Lower lobe of right lung (tissue), 2 donors: Measurements from ENCODE around the gene FOXE1. TPM values are rescaled to one million over a fixed set of nuclear protein-coding genes. Genes with fewer than 3 reads are reported as not detected.

Experiments
- ATAC-seq, 2 donors: fragments of 200-7000 bp; cut with Tn5 transposase; one replicate each; pipeline ENCODE4 v1.9.1; 2020 to 2022; ENCODE audit warnings: mild to moderate bottlenecking in 2 of 2, moderate library complexity in 2 of 2
- DNase-seq: peaks from one replicate; pipeline ENCODE4 v3.0.0-alpha.2; 2020
- H3K27ac ChIP-seq: fragments of 200-600 bp; one replicate; pipeline ENCODE4 v1.8.0; 2022
- H3K27me3 ChIP-seq: fragments of 200-600 bp; one replicate; pipeline ENCODE4 v1.8.0; 2022; ENCODE audit warnings: low read depth
- H3K36me3 ChIP-seq: fragments of 200-600 bp; one replicate; pipeline ENCODE4 v1.8.0; 2022; ENCODE audit warnings: mild to moderate bottlenecking
- H3K4me1 ChIP-seq: fragments of 200-600 bp; one replicate; pipeline ENCODE4 v1.8.0; 2022
- H3K4me3 ChIP-seq: fragments of 200-600 bp; one replicate; pipeline ENCODE4 v1.8.0; 2022; ENCODE audit warnings: mild to moderate bottlenecking
- H3K9me3 ChIP-seq: fragments of 200-600 bp; one replicate; pipeline ENCODE4 v1.8.0; 2022
- CTCF ChIP-seq: fragments of 200-600 bp; IDR thresholded peaks from one replicate; pipeline ENCODE4 v1.8.0; 2022; ENCODE audit warnings: antibody characterized with exemption, mild to moderate bottlenecking
- intact Hi-C: fragments of 100-400 bp; cut with DNase I; formaldehyde crosslinking; loops from one replicate; pipeline ENCODE4 v1.11.0; 2022
- total RNA-seq: library from RNA; stranded (reverse); fragmentation: NEBNext Ultra II Directional; extraction: Animal tissue kit (Norgen Biotek cat#: 25700); gene quantifications from one replicate; pipeline ENCODE4 v1.2.1, GENCODE V29; 2021
- donor health status: DM: no; HTN: yes; CAD: no; lungs with severe emphysema.

Gene FOXE1
- total RNA-seq, 1 donor from 2014 or later, result not detected

- no peaks in the 10 kb centered on the region for H3K36me3 ChIP-seq
- peaks cover 36% of the 10 kb centered on the region for H3K27me3 ChIP-seq
- H3K27ac ChIP-seq, result no peak overlapping the region
- peaks cover 11% of the 10 kb centered on the region for H3K9me3 ChIP-seq
- H3K4me1 ChIP-seq, result no peaks in the 10 kb centered on the region
- ATAC-seq (no peak), DNase-seq (no peak)
- intact Hi-C loops, result no loop called here
- H3K4me3 ChIP-seq, result no peak overlapping the region
- no peak for TF ChIP-seq CTCF
These were observed 11.4 kb downstream of the FOXE1 start for GRCh38 chr9:97864396-97864795.

GRCh38 chr9:97866300-97866699 is 13.3 kb downstream of the FOXE1 start:
- no peak for TF ChIP-seq CTCF
- Histone ChIP-seq H3K9me3 (peaks cover 11% of the 10 kb centered on the region), H3K27ac (no peak overlapping the region), H3K27me3 (peaks cover 20% of the 10 kb centered on the region), H3K36me3 (no peaks in the 10 kb centered on the region), H3K4me1 (no peaks in the 10 kb centered on the region), H3K4me3 (no peak overlapping the region)
- intact Hi-C loops, result no loop called here
- ATAC-seq (no peak), DNase-seq (no peak)

GRCh38 chr9:97866848-97867247 is 13.8 kb downstream of the FOXE1 start:
- H3K36me3 ChIP-seq, result no peaks in the 10 kb centered on the region
- intact Hi-C loops, result no loop called here
- ATAC-seq, result no peak

GRCh38 chr9:97868859-97869258 is 15.8 kb downstream of the FOXE1 start:
- intact Hi-C loops, result no loop called here
- Histone ChIP-seq H3K27me3 (peaks cover 12% of the 10 kb centered on the region), H3K4me1 (no peaks in the 10 kb centered on the region), H3K36me3 (no peaks in the 10 kb centered on the region), H3K4me3 (no peak overlapping the region), H3K9me3 (peaks cover 11% of the 10 kb centered on the region), H3K27ac (no peak overlapping the region)
- ATAC-seq (no peak), DNase-seq (no peak)
- TF ChIP-seq CTCF, result no peak

More at GRCh38 chr9:97866848-97867247, 13.8 kb downstream of the FOXE1 start:
- no peak overlapping the region for H3K4me3 ChIP-seq
- no peak for DNase-seq
- peaks cover 15% of the 10 kb centered on the region for H3K27me3 ChIP-seq
- no peak for TF ChIP-seq CTCF
- no peaks in the 10 kb centered on the region for H3K4me1 ChIP-seq
- H3K9me3 ChIP-seq, result peaks cover 11% of the 10 kb centered on the region
- H3K27ac ChIP-seq, result no peak overlapping the region

GRCh38 chr9:97873425-97873824 is 20.4 kb downstream of the FOXE1 start:
- intact Hi-C loops, result no loop called here
- Histone ChIP-seq H3K27ac (no peak overlapping the region), H3K27me3 (peaks cover 6% of the 10 kb centered on the region), H3K36me3 (no peaks in the 10 kb centered on the region), H3K9me3 (no peaks in the 10 kb centered on the region), H3K4me3 (no peak overlapping the region), H3K4me1 (peaks cover 10% of the 10 kb centered on the region)
- no peak for TF ChIP-seq CTCF
- no peak for ATAC-seq
- DNase-seq, result no peak

- no peak overlapping the region for H3K4me3 ChIP-seq
- ATAC-seq (no peak), DNase-seq (no peak)
- H3K9me3 ChIP-seq, result no peaks in the 10 kb centered on the region
- no peak overlapping the region for H3K27ac ChIP-seq
- intact Hi-C loops, result no loop called here
- peaks cover 10% of the 10 kb centered on the region for H3K4me1 ChIP-seq
- no peak for TF ChIP-seq CTCF
- no peaks in the 10 kb centered on the region for H3K36me3 ChIP-seq
- peaks cover 6% of the 10 kb centered on the region for H3K27me3 ChIP-seq
These were observed 20.9 kb downstream of the FOXE1 start for GRCh38 chr9:97873882-97874281.
